ENCODE data around the gene SCUBE1. TPM values are rescaled to one million over a fixed set of nuclear protein-coding genes. Genes with fewer than 3 reads are reported as not detected.

Gene SCUBE1
- total and polyA plus RNA-seq, 4 donors: 0.88 to 18.7 (median 3.5) TPM

DNA sequence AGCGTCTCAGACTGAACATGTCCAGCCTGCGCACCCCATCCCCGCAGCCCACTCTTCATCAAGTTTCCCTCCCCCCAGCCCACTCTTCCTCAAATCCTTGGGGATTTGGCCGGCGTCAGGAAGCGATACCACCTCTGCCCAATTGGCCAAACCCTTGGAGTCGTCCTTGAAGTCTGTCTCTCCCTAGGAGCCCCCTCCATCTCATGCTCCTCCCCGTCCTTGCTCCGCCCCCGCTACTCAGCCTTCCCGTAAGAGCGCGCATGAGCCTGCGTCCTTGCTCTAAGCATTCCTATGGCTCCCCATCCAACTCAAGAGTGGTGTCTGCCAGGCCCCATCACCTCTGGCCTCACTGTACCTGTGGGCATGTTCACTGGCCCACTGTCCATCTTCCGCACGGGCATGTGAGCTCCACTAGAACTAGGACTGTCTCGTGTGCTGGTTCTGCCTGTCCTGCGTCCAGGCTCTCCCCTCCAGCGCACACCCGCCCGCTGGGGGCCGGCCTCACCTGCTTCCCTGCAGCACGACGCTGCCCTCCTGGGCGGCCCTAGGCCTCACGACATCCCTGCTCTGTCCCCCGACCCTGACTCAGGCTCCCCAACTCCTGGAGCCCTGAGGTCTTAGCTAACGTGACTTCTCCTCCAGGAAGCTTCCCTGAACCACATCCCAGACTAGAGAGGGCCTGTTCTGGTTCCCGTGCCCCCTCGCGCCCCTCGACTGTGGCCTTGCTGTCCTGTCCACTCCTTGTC, 125.7 kb downstream of the SCUBE1 start:
- 76 to 77% methylated on average over 32 of the region's 32 CpGs for WGBS, 2 donors
- Histone ChIP-seq H3K27ac (ENCODE audit: low read depth in 1 of 2, low read length in 2 of 2) (no peak overlapping the region), H3K4me1 (ENCODE audit: control insufficient read depth in 1 of 2, insufficient read depth in 2 of 2, low read length in 2 of 2) (no peaks in the 10 kb centered on the region), H3K27me3 (ENCODE audit: control insufficient read depth in 1 of 2, insufficient read depth in 2 of 2, low read length in 1 of 2) (no peaks in the 10 kb centered on the region), H3K9me3 (ENCODE audit: control insufficient read depth, low read length) (no peaks in the 10 kb centered on the region), H3K4me3 (ENCODE audit: low read length in 2 of 2) (no peak overlapping the region), H3K36me3 (ENCODE audit: control insufficient read depth in 1 of 2, insufficient read depth in 2 of 2, low read length in 1 of 2) (no peaks in the 10 kb centered on the region)
- DNase-seq (no peak), ATAC-seq (ENCODE audit: low FRiP score) (no peak)
- intact Hi-C loops (cut with DNase I): no loop called here

DNA sequence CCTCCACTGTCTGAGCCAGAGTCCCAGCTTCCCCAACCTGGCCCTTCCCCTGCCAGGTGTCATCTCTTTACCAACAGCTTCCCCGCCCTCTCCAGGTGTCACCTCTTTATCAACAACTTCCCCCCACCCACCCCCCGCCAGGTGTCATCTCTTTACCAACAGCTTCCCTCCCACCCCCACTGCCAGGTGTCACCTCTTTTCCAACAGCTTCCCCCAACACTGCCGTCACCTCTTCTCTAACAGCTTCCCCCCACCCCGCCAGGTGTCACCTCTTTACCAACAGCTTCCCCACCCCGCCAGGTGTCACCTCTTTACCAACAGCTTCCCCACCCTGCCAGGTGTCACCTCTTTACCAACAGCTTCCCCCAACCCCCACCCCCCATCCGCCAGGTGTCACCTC, 126.4 kb downstream of the SCUBE1 start:
- WGBS, 2 donors: 71 to 86% methylated on average over 6 of the region's 6 CpGs
- Histone ChIP-seq H3K9me3 (ENCODE audit: control insufficient read depth, low read length) (no peaks in the 10 kb centered on the region), H3K27ac (ENCODE audit: low read depth in 1 of 2, low read length in 2 of 2) (no peak overlapping the region), H3K36me3 (ENCODE audit: control insufficient read depth in 1 of 2, insufficient read depth in 2 of 2, low read length in 1 of 2) (no peaks in the 10 kb centered on the region), H3K27me3 (ENCODE audit: control insufficient read depth in 1 of 2, insufficient read depth in 2 of 2, low read length in 1 of 2) (no peaks in the 10 kb centered on the region), H3K4me1 (ENCODE audit: control insufficient read depth in 1 of 2, insufficient read depth in 2 of 2, low read length in 2 of 2) (no peaks in the 10 kb centered on the region), H3K4me3 (ENCODE audit: low read length in 2 of 2) (no peak overlapping the region)
- intact Hi-C loops (cut with DNase I): no loop called here
- DNase-seq (no peak), ATAC-seq (ENCODE audit: low FRiP score) (no peak)

DNA sequence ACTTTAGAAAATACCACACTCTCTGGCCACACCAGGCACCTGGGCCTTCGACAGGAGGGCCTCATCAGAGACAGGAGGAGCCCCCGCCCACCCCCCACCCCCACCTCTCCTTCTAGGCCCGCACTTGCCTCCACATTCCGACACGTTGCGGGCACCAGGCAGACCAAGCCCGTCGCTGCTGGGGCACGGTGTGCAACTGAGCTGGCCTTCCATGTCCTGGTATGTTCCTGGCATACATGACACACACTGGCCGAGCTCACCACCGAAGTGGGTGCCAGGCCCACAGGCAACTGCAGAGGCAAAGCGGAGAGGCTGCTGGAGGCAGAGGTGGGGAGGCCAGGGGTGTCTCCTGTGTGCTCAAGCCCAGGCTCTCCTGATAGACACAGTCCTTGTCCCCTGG, 129.2 kb downstream of the SCUBE1 start:
- no peak overlapping the region for H3K4me3 ChIP-seq (ENCODE audit: low read length in 2 of 2)
- H3K27ac ChIP-seq (ENCODE audit: low read depth in 1 of 2, low read length in 2 of 2): no peak overlapping the region
- no peaks in the 10 kb centered on the region for H3K9me3 ChIP-seq (ENCODE audit: control insufficient read depth, low read length)
- WGBS, 2 donors: 79 to 84% methylated on average over 12 of the region's 12 CpGs
- DNase-seq (no peak), ATAC-seq (ENCODE audit: low FRiP score) (no peak)
- intact Hi-C loops (cut with DNase I): no loop called here
- no peaks in the 10 kb centered on the region for H3K36me3 ChIP-seq (ENCODE audit: control insufficient read depth in 1 of 2, insufficient read depth in 2 of 2, low read length in 1 of 2)
- H3K4me1 ChIP-seq (ENCODE audit: control insufficient read depth in 1 of 2, insufficient read depth in 2 of 2, low read length in 2 of 2): no peaks in the 10 kb centered on the region
- H3K27me3 ChIP-seq (ENCODE audit: control insufficient read depth in 1 of 2, insufficient read depth in 2 of 2, low read length in 1 of 2): no peaks in the 10 kb centered on the region

DNA sequence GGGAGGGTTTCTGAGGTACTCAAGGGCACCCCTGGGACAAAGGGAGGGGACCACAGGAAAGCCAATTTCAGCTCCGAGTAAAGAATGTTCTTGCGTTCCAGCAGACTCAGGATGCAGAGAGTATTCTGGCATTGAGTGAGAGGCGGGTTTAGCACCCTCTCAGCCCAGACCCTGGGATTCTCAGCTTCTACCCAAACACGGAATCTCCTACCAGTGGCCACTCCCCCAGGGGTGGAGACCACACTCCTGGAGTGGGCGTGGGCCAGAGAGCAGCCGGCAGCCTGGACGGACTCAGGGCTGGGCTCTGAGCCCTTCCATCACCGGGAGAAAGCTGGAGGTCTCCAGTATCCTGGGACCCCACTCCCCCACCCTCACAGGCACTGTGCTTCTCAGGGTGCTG, 130.1 kb downstream of the SCUBE1 start:
- no peak overlapping the region for H3K4me3 ChIP-seq (ENCODE audit: low read length in 2 of 2)
- H3K27ac ChIP-seq (ENCODE audit: low read depth in 1 of 2, low read length in 2 of 2): no peak overlapping the region
- intact Hi-C loops (cut with DNase I): no loop called here
- H3K4me1 ChIP-seq (ENCODE audit: control insufficient read depth in 1 of 2, insufficient read depth in 2 of 2, low read length in 2 of 2): no peaks in the 10 kb centered on the region
- WGBS, 2 donors: 6 to 10% methylated on average over 8 of the region's 8 CpGs
- no peaks in the 10 kb centered on the region for H3K27me3 ChIP-seq (ENCODE audit: control insufficient read depth in 1 of 2, insufficient read depth in 2 of 2, low read length in 1 of 2)
- no peaks in the 10 kb centered on the region for H3K9me3 ChIP-seq (ENCODE audit: control insufficient read depth, low read length)
- no peak for ATAC-seq (ENCODE audit: low FRiP score)
- DNase-seq: no peak
- no peaks in the 10 kb centered on the region for H3K36me3 ChIP-seq (ENCODE audit: control insufficient read depth in 1 of 2, insufficient read depth in 2 of 2, low read length in 1 of 2)

DNA sequence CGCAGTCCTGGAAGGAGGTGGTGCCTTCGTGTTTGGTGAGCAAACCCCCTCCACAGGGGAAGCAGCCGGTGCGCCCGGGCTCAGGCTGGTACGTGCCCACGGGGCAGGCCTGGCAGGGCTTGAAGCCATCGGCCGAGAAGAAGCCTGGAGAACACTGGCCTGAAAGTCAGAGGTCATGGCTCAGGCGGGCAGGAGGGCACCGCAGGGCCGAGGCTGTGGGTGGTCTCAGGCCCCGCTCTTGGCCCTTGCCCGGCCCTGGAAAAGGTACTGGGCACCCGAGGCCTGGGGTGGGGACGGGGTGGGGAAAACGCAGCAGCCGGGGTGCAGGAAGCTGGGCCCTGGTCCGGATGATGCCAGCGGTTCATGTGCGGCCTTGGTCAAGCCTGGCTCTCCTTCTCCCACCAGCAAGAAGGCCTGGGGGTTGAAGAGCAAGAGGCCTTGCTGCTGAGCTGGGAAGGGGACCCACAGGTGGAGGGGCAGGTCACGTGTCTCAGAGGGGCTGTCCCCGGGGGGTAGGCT, 130.7 kb downstream of the SCUBE1 start:
- Histone ChIP-seq H3K9me3 (ENCODE audit: control insufficient read depth, low read length) (no peaks in the 10 kb centered on the region), H3K4me3 (ENCODE audit: low read length in 2 of 2) (no peak overlapping the region), H3K36me3 (ENCODE audit: control insufficient read depth in 1 of 2, insufficient read depth in 2 of 2, low read length in 1 of 2) (no peaks in the 10 kb centered on the region), H3K27me3 (ENCODE audit: control insufficient read depth in 1 of 2, insufficient read depth in 2 of 2, low read length in 1 of 2) (no peaks in the 10 kb centered on the region), H3K4me1 (ENCODE audit: control insufficient read depth in 1 of 2, insufficient read depth in 2 of 2, low read length in 2 of 2) (no peaks in the 10 kb centered on the region), H3K27ac (ENCODE audit: low read depth in 1 of 2, low read length in 2 of 2) (no peak overlapping the region)
- 91 to 93% methylated on average over 23 of the region's 23 CpGs for WGBS, 2 donors
- DNase-seq (peak in 1 of 2 donors; percentile 72), ATAC-seq (ENCODE audit: low FRiP score) (no peak)
- intact Hi-C loops (cut with DNase I): no loop called here

DNA sequence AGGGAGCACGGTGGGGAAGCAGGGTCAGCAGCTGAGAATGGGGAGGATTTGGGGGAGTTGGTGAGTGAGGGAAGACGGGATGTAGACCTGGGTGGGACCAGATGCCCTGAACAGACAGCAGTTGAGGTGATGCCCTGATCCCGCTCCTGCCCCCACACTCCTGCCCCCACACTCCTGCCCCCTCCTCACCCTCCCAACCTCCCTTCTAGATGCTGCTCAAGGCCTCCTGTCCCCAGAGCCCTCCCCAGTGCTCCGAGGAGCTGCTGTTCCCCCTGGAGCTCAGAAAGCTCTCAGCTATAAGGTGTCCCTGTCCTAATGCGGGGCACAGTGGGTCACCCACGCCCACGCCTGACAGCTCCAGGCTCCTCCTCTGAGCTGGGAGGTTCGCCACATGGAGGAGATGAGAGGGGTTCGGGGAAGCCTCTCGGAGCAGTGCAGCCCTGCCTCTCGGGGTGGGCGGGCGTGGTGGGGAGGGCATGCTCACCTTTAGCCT, 131.2 kb downstream of the SCUBE1 start:
- ATAC-seq (ENCODE audit: low FRiP score) (no peak), DNase-seq (peak; percentile 12 to 61)
- Histone ChIP-seq H3K9me3 (ENCODE audit: control insufficient read depth, low read length) (no peaks in the 10 kb centered on the region), H3K27ac (ENCODE audit: low read depth in 1 of 2, low read length in 2 of 2) (no peak overlapping the region), H3K4me1 (ENCODE audit: control insufficient read depth in 1 of 2, insufficient read depth in 2 of 2, low read length in 2 of 2) (no peaks in the 10 kb centered on the region), H3K4me3 (ENCODE audit: low read length in 2 of 2) (no peak overlapping the region), H3K27me3 (ENCODE audit: control insufficient read depth in 1 of 2, insufficient read depth in 2 of 2, low read length in 1 of 2) (no peaks in the 10 kb centered on the region), H3K36me3 (ENCODE audit: control insufficient read depth in 1 of 2, insufficient read depth in 2 of 2, low read length in 1 of 2) (no peaks in the 10 kb centered on the region)
- WGBS, 2 donors: 91 to 95% methylated on average over 12 to 13 of the region's 13 CpGs
- intact Hi-C loops (cut with DNase I): no loop called here

DNA sequence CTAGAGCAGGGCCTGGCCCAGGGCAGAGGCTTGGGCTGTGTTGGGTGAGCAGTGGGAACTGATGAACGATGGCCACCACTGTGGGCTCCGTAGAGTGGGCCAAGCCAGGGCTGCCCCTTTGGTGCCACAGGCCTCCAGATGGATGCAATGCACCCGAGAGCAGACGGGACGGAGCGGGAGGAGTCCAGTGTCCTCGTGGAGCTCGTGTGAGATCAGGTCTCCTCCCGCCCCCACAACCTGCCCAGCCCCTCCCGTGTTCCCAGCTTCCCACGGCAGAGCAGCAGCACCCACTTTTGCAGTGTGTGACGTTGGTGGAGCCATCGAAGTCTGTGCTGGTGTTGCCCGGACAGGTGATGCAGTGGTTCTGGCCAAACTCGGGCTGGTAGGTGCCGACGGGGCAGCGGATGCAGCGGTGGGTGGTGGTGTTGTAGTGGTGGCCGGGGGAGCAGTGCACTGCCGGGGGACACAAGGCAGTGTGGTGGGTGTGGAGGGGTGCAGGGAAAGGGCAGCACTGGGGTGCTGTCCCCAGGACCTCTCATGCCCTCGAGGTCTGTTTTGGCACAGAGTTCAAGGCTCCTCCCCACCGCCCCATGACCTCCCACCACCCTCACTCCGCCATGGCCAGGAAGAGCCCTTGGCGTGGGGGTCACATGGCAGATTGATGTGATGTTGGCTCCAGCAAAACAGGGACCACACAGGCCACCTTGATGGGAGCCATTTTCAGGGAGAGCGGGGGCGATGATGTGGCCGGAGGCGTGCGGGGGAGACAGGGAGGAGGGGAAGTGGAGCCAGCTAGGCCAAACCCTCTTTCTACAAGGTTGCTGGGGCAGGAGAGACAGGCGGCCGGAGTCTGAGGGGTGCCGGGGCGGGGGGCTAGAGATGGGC, 132.3 kb downstream of the SCUBE1 start:
- no peak overlapping the region for H3K27ac ChIP-seq (ENCODE audit: low read depth in 1 of 2, low read length in 2 of 2)
- 94% methylated on average over 34 of the region's 34 CpGs for WGBS, 2 donors
- H3K36me3 ChIP-seq (ENCODE audit: control insufficient read depth in 1 of 2, insufficient read depth in 2 of 2, low read length in 1 of 2): no peaks in the 10 kb centered on the region
- intact Hi-C loops (cut with DNase I): no loop called here
- DNase-seq (peak; percentile 41 to 59), ATAC-seq (ENCODE audit: low FRiP score) (no peak)
- no peak overlapping the region for H3K4me3 ChIP-seq (ENCODE audit: low read length in 2 of 2)
- H3K9me3 ChIP-seq (ENCODE audit: control insufficient read depth, low read length): no peaks in the 10 kb centered on the region
- H3K27me3 ChIP-seq (ENCODE audit: control insufficient read depth in 1 of 2, insufficient read depth in 2 of 2, low read length in 1 of 2): no peaks in the 10 kb centered on the region
- no peaks in the 10 kb centered on the region for H3K4me1 ChIP-seq (ENCODE audit: control insufficient read depth in 1 of 2, insufficient read depth in 2 of 2, low read length in 2 of 2)

DNA sequence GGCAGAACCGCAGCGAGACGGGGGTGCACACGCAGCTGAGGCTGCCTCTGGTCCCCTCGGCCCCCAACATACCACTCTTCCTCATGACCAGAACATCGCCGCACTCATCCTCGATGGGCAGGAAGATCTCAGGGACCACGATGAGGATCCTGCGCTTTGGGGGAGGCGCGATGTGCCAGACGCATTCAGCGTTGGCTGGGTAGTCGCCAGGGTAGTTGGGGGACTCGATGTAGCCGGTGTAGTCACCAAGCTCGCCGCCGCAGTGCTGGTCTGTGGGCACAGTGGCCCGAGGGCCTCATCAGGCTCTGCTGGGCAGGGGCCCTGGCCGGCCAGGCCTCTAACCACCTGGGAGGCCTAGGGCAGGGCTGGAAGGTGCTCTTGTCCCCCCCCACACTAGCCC, 133.2 kb downstream of the SCUBE1 start:
- no peak for ATAC-seq (ENCODE audit: low FRiP score)
- Histone ChIP-seq H3K4me1 (ENCODE audit: control insufficient read depth in 1 of 2, insufficient read depth in 2 of 2, low read length in 2 of 2) (no peaks in the 10 kb centered on the region), H3K9me3 (ENCODE audit: control insufficient read depth, low read length) (no peaks in the 10 kb centered on the region), H3K4me3 (ENCODE audit: low read length in 2 of 2) (no peak overlapping the region), H3K27me3 (ENCODE audit: control insufficient read depth in 1 of 2, insufficient read depth in 2 of 2, low read length in 1 of 2) (no peaks in the 10 kb centered on the region), H3K36me3 (ENCODE audit: control insufficient read depth in 1 of 2, insufficient read depth in 2 of 2, low read length in 1 of 2) (no peaks in the 10 kb centered on the region), H3K27ac (ENCODE audit: low read depth in 1 of 2, low read length in 2 of 2) (no peak overlapping the region)
- 89 to 91% methylated on average over 22 of the region's 22 CpGs for WGBS, 2 donors
- intact Hi-C loops (cut with DNase I): no loop called here
- DNase-seq: peak; percentile 32 to 55

Data from aorta (tissue), 5 donors.